Fibroblast of lung (primary cell): ENCODE results near the gene KLRF2.

Experiments
- CTCF ChIP-seq, 2 donors: IDR thresholded peaks in 1 of 2; conservative IDR thresholded peaks in 1 of 2; 1 replicate in 1 of 2; 2 replicates in 1 of 2; pipeline ENCODE4 v1.5.1; 2011 to 2012; ENCODE audit warnings: low read length in 2 of 2, control low read depth in 1 of 2, inconsistent platforms in 1 of 2, low read depth in 1 of 2, mild to moderate bottlenecking in 1 of 2
- EZH2 ChIP-seq: IDR thresholded peaks from 2 replicates; pipeline ENCODE4 v1.5.1; 2012; ENCODE audit warnings: low read length, control low read depth, mild to moderate bottlenecking; ENCODE audit errors: missing control alignments

DNA sequence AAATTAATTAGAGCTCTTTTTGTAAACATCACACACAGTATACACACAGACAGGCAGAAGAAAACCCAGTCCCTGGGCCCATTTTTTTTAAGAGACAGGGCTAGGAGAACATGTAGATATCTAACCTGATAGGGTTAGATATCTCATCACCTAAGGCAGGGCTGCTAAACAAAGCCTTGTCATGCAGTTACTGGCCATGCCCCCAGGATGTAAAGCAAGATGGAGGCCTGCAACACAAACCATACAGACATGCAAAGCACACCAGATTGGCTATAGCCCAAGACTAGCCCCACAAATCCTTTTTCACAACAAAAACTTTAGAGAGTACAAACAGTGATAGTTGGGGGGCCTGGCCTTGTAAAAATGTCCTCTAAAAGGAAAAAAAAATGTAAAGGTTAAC is 30.4 kb downstream of the KLRF2 start:
- no peak for TF ChIP-seq CTCF (conservative IDR thresholded peaks at IDR 0.05 in 1 of 2, IDR thresholded peaks at IDR 0.05 in 1 of 2; ENCODE audit: low read depth in 1 of 2, low read length in 2 of 2)
- TF ChIP-seq EZH2 = no peak
